22Rv1 (cell line): ENCODE data around the gene ZNG1C.
"Not testable (repeated sequence)": the region's sequence is repeated elsewhere in the genome, so short reads cannot be mapped to it uniquely, and the experiment has no call there.

ENCODE experiments used
- CTCF ChIP-seq: fragments of 450-650 bp; IDR thresholded peaks from 2 replicates; pipeline ENCODE4 v1.5.1; 2017; ENCODE audit warnings: mild to moderate bottlenecking
- ZFX ChIP-seq: fragments of 450-650 bp; IDR thresholded peaks from 2 replicates; pipeline ENCODE4 v1.6.1; 2017; ENCODE audit warnings: antibody characterized with exemption, borderline replicate concordance

- TF ChIP-seq CTCF, ZFX: not testable (repeated sequence)
Observed at GRCh38 chr9:68281041-68281440, 39.3 kb downstream of the ZNG1C start.
